NCI-H526 (cell line): Measurements from ENCODE around the gene CACNA1B.

Source experiments
- DNase-seq, 2 experiments: peaks; one replicate each; lab custom pipeline; 2025; lab: John Stamatoyannopoulos, UW

The CACNA1B gene

GRCh38 chr9:137986268-137987099 lies 108.9 kb downstream of the CACNA1B start:
- DNase-seq, result no peak

- DNase-seq, result no peak
Observed at GRCh38 chr9:137987244-137988030, 109.9 kb downstream of the CACNA1B start.

- no peak for DNase-seq
Observed at GRCh38 chr9:137988051-137988450, 110.5 kb downstream of the CACNA1B start.

DNA sequence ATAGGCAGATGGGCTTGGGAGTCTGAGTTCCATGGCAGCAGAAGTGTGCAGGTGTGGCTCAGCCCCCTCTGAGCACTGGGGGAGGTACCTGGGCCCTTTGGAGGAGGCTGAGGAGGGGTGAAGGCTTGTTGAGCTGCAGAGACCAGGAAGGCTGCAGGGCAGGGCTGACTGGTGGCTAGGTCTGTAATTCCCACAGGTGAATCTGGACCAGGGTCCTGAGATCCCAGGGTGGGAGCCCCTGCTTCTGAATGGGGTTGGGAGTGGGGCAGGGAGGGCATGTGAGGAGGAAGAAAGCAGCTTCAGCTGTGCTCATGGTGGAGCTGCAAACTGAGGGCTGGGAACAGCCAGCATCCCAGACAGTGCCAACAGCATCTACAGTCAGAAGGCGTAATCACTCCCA lies 111.1 kb downstream of the CACNA1B start:
- no peak for DNase-seq

DNA sequence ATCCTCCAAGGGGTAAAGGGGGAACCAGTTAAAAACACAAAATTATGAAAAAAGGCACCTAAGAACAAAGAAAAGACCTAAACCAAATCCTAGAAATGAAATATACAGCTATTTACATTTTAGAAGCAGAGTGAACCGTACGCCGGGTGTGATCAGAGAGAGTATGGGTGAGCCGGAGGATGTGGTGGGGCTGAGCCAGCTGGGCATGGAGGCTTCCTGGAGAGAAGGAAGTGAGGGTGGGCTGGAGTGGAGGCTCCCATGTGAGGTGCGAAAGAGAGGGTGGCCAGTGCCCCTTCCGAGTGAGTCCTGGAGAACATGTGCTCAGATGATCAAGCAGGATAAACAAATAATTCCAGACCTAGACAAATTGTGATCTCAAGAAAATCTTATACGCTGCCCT lies 111.6 kb downstream of the CACNA1B start:
- DNase-seq, result no peak

GRCh38 chr9:137989999-137990715 lies 112.6 kb downstream of the CACNA1B start:
- DNase-seq, result no peak

- DNase-seq, result no peak
Observed at GRCh38 chr9:138003485-138004190, 126.1 kb downstream of the CACNA1B start.

DNA sequence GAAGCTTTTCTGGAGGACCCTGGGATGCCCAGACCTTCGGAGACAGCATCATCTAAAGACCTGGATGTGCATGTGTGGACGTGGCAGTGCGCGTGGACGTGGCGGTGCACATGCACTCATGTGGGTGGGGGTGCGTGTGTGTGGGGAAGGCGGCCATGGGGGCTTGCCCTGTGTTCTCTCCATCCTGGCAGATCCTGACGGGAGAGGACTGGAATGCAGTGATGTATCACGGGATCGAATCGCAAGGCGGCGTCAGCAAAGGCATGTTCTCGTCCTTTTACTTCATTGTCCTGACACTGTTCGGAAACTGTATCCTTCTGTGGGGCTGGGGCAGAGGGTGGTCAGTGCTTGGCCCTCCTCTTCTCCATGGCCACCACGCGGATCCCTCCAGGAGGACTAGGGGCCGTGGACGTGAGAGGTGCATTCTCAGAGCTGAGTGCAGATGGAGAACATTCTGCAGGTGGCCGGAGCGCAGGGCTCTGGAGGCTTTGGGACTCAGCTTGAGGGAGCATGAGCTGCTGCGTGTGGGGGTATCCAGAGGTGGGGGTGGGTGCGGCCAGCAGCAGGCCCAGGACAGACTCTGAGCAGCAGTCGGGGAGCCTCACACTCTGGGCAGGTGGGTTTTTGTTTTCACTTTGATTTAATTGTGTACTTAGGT lies 129.1 kb downstream of the CACNA1B start:
- no peak for DNase-seq

GRCh38 chr9:138007566-138007917 lies 130.0 kb downstream of the CACNA1B start:
- no peak for DNase-seq

GRCh38 chr9:138007918-138008841 lies 130.6 kb downstream of the CACNA1B start:
- no peak for DNase-seq

GRCh38 chr9:138009016-138009802 lies 131.6 kb downstream of the CACNA1B start:
- DNase-seq, result no peak

- DNase-seq, result no peak
Observed at GRCh38 chr9:138009803-138010690, 132.5 kb downstream of the CACNA1B start.

- DNase-seq, result no peak
Observed at GRCh38 chr9:138010861-138011260, 133.3 kb downstream of the CACNA1B start.

DNA sequence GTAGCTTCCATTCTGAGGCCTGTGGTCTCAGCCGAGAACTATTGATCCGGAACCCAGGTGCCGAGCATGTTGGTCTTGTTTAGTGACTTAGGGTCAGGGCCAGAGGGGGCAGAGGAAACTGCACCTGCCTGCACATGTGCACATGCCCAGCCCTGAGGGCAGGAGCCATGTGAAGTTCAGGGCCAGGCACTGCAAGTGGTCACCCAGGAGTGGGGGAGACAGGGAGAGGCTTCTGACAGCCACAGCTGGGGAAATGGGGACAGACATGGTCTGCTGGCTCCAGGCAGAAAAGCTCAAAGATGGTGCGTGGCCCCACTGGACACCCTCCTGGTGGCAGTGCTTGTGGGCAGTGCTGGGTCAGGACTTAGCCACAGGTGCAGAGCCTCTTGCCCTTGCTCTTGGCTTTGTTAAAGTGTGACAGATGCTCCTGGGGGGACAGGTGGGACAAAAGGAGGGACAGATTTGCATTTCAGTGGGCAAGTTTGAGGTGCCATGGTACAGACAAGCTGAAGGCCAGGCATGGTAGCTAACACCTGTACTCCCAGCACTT lies 134.4 kb downstream of the CACNA1B start:
- DNase-seq, result no peak

DNA sequence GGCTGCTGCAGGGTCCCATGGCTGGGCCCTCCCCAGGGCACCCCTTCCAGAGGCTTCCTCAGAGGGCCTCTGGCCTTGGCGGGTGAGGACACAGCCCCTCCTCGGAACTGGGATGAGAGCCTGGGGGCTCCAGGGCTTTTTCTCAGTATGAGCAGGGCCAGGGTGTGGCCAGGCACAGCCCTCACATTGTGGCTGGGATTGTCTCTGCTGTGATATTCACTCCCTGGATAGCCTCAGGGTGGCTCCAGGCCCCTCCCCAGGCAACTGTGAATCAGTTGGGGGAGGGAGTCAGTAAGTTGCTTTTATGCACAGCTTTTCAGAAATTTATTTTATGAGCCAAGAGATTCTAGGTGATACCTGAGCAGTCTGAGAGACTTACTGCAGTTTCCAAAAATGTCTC lies 135.7 kb downstream of the CACNA1B start:
- DNase-seq, result no peak

GRCh38 chr9:138013836-138014562 lies 136.4 kb downstream of the CACNA1B start:
- no peak for DNase-seq

- DNase-seq, result no peak
Observed at GRCh38 chr9:138014563-138014945, 137.0 kb downstream of the CACNA1B start.
